Epithelial cell of esophagus (primary cell): ENCODE measurements around the gene SEMA4D.

Experiments used
- DNase-seq: peaks from one replicate; pipeline ENCODE4 v3.0.0; 2010; ENCODE audit warnings: low read depth
- H3K4me3 ChIP-seq: 2 replicates; pipeline ENCODE4 v1.5.1; 2011; ENCODE audit warnings: mild to moderate bottlenecking, low read length, control low read depth
- TF ChIP-seq, protein P1 (sequence below): IDR thresholded peaks from 2 replicates; pipeline ENCODE4 v1.5.1; 2011; ENCODE audit warnings: low read depth, mild to moderate bottlenecking, low read length, control low read depth, inconsistent platforms; ENCODE audit not compliant: insufficient read depth; ENCODE audit errors: missing control alignments

SEMA4D gene

DNA sequence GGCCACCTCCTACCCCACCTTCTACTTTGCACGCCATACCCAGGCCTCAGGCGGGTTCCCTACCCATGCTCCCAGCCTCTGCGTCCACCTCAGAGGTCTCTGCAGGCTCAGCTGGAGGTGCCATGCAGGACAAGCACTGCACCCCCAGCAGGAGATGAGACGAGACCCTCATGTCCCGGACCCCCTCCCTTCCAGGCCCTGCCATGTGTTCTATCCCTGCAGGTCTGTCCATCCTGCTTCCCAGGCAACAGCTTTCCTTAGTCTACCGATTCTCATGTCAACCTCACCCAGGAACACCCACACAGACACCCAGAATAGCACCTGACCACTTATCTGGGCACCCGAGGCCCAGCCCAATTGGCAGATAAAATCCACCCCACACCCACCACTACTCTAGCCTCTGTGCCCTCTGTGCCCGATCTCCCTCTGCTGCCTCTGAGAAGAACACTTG lies 52.1 kb downstream of the SEMA4D start:
- H3K4me3 ChIP-seq, result no peak overlapping the region
- no peak for DNase-seq
- TF ChIP-seq, protein P1, sequence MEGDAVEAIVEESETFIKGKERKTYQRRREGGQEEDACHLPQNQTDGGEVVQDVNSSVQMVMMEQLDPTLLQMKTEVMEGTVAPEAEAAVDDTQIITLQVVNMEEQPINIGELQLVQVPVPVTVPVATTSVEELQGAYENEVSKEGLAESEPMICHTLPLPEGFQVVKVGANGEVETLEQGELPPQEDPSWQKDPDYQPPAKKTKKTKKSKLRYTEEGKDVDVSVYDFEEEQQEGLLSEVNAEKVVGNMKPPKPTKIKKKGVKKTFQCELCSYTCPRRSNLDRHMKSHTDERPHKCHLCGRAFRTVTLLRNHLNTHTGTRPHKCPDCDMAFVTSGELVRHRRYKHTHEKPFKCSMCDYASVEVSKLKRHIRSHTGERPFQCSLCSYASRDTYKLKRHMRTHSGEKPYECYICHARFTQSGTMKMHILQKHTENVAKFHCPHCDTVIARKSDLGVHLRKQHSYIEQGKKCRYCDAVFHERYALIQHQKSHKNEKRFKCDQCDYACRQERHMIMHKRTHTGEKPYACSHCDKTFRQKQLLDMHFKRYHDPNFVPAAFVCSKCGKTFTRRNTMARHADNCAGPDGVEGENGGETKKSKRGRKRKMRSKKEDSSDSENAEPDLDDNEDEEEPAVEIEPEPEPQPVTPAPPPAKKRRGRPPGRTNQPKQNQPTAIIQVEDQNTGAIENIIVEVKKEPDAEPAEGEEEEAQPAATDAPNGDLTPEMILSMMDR, result no peak

DNA sequence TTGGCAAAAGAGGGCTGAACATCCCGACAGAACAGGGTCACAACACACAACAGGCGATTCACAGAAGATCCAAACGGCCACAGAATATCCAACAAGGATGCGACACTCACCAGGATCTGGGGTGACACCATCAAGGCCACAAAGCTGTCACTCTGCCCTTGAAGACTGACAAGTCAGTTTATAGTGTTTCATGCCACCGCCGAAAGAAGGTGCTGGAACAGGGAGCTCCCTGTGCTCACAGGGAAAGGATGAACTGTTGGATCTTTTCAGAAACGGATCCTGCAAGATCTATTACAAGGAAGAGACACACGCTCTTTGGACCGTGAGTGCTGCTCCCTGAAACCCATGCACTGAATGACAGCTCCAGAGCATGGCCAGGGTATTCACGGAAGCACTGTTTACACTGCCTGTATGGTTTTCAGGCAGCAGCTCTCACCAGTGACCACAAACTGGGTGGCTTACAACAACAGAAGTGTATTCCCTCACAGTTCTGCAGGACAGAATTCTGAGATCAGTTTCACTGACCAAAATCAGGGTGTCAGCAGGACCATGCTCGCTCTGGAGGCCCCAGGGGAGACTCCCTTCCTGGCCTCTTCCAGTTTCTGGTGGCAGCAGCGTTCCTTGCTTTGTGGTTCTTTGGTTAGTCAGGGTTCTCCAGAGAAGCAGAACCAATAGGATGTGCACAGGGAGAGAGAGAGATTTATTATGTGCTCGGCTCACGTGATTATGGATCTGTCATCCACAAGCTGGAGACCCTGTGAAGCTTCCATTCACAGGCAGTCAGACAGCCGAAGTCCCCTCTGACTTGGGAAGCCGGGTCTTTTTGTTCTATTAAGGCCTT lies 52.8 kb downstream of the SEMA4D start:
- DNase-seq, result no peak
- TF ChIP-seq, protein P1, result no peak
- H3K4me3 ChIP-seq, result no peak overlapping the region

DNA sequence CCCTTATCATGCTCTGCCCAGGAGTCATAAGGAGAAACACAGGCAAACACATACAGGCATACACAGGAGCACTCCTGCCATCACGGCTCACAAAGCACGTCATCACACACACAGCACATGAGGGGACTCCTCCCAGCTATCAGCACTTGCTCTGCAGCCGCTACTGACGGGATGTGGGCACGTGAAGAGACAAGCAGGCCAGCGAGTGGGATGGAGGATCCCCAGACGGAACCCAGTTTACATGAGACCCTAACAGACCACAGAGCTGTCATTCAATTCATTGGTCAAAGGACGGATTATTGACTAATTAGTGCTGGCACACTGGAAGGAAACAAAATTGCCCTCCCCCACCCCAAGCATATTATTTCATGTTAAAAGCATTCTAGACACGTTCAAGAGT lies 53.6 kb downstream of the SEMA4D start:
- TF ChIP-seq, protein P1, result no peak
- no peak for DNase-seq
- no peak overlapping the region for H3K4me3 ChIP-seq

DNA sequence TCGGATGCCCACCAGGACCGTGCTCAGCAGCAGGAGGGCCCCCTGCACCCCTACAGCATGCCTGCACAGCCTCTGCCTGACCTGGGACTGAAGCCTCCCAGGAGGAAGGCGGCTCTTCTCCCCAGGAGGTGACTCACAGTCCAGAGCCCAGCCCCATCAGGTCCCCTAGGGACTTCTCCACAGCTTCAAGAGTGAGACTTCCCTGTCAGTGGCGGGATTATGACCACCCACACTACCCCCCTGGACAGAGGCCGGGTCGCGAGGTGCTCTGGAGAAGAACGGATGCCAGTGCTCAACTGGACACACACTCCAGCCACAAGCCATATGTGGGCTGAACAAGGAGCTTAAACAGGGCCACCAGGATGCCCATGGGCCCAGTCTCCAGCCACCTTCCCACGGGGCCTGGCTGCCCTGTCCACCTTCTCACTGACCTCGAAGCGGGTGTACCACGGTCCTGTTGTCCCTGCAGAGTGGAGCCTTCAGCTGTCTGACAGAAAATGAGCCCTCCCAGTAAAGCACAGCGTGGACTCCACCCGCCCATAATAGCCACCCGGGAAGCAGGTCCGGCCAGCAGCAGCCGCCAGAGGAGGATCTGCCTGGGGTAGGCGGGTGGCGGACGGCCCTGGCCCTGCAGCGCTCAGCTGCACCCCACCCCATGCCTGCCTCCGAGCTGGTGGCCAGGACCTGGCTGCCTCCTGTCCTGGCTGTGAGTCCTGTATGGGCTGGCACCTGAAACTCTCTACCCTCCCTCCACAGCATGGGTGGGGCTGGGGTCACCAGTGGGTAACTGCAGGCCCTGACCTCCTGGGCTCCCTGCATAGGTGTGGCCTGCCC lies 54.7 kb downstream of the SEMA4D start:
- no peak overlapping the region for H3K4me3 ChIP-seq
- DNase-seq, result no peak
- TF ChIP-seq, protein P1, result no peak

DNA sequence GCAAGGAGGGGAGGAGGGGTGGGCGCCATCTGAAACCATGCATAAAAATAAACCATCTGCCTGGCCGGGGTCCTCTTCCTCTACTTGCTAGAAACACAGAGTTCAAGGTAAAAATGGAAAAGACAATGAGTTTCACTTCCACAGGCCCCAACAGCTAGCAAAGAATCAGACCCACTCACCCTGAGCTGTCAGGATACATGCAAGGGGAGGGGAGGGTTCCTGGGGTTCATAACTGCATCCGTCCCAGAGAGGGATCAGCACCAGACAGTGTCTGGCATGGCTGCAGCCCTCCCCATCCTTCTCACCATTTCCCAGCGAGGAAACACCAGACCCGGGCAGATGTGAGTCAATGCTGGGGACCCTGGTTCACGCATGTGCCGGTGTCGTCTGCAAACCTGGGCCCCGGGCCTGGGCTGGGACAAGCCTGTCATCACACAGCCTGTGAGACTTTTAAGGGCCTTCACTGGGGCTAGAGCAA lies 55.4 kb downstream of the SEMA4D start:
- no peak overlapping the region for H3K4me3 ChIP-seq
- DNase-seq, result no peak
- TF ChIP-seq, protein P1, result no peak

DNA sequence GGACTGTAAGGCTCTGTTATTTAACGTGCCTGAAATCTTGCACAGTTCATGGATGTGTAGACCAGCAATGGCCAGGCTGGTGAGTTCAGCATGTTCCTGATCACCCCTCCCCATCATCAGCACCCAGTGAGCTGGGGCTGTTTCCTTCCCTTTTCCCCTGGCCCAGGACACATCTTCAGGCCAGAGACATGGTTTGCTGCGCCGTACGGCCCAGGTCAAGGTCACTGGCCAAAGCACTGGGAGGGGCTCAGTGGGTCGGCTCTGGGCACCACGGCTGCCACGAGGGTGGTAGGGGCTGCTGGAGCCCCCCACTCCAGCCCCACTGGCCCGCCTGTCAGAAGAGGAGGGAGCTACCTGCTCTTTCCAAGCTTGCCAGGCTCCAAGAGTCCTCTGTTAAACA lies 55.9 kb downstream of the SEMA4D start:
- TF ChIP-seq, protein P1, result no peak
- DNase-seq, result no peak
- no peak overlapping the region for H3K4me3 ChIP-seq
